Measurements from ENCODE around the gene SEMA5B. TPM values are rescaled to one million over a fixed set of nuclear protein-coding genes. Genes with fewer than 3 reads are reported as not detected.

The SEMA5B gene
- polyA plus RNA-seq, 1 of the 3 experiments (the other 2 are of a cell fraction) = 0.43 TPM

- POLR2A ChIA-PET = no interaction called here
- no peak overlapping the region for H3K4me3 ChIP-seq (ENCODE audit: low read depth in 2 of 2, low read length in 1 of 2)
- no peaks in the 10 kb centered on the region for H3K9me2 ChIP-seq
- DNase-seq = no peak
- no peaks in the 10 kb centered on the region for H3F3A ChIP-seq (replicated peaks; ENCODE audit: insufficient read depth)
- H3K79me2 ChIP-seq (ENCODE audit: insufficient read depth) = no peaks in the 10 kb centered on the region
- 82% methylated on average over 7 of the region's 7 CpGs for WGBS (ENCODE audit: low lambda C conversion rate)
- H3K36me3 ChIP-seq (replicated peaks in 1 of 2; ENCODE audit: control insufficient read depth in 1 of 2, insufficient read depth in 2 of 2, low read length in 1 of 2) = no peaks in the 10 kb centered on the region
- H3K4me1 ChIP-seq (ENCODE audit: control insufficient read depth in 1 of 2, insufficient read depth in 2 of 2, low read depth in 1 of 2, low read length in 1 of 2) = peaks cover 0 to 5% of the 10 kb centered on the region in 2 experiments; a peak in 1 of 4 replicates
- CTCF ChIA-PET = interaction anchor here (1.0 to 2.0 kb wide), 4 partner anchors 13 to 55 kb away, joined by 3 to 10 read pairs (median 4); no protein-coding TSS in a partner anchor
- H2AFZ ChIP-seq (ENCODE audit: low read depth) = no peak overlapping the region
- H3K9me3 ChIP-seq = no peaks in the 10 kb centered on the region
- H3K4me2 ChIP-seq = no peak overlapping the region
- TF ChIP-seq MEF2A (IDR thresholded peaks at IDR 0.05; ENCODE audit: borderline replicate concordance, low read depth) (no peak), ZBTB33 (IDR thresholded peaks at IDR 0.05; ENCODE audit: borderline replicate concordance, low read depth) (no peak), IRF3 (IDR thresholded peaks at IDR 0.05; ENCODE audit: low read depth, low read length) (no peak), REST (IDR thresholded peaks at IDR 0.05; ENCODE audit: low read depth, low read length) (no peak), RXRA (IDR thresholded peaks at IDR 0.05; ENCODE audit: borderline replicate concordance, low read depth) (no peak), NRF1 (IDR thresholded peaks at IDR 0.05; ENCODE audit: low read depth, low read length) (no peak), TAF1 (IDR thresholded peaks at IDR 0.05; ENCODE audit: borderline replicate concordance, low read depth, low read length) (no peak)
- no peak overlapping the region for H3K9ac ChIP-seq
- H4K20me1 ChIP-seq (ENCODE audit: insufficient read depth) = no peaks in the 10 kb centered on the region
- no peak overlapping the region for H3K27ac ChIP-seq (ENCODE audit: low read depth in 2 of 2, low read length in 1 of 2)
- H3K27me3 ChIP-seq (ENCODE audit: insufficient read depth) = peaks cover under 1% of the 10 kb centered on the region; the same call in 1 of the 2 replicates
These were observed 29.4 kb downstream of the SEMA5B start for GRCh38 chr3:122998206-122998605.

GRCh38 chr3:122996038-122996580 lies 31.5 kb downstream of the SEMA5B start:
- 0 out of 2 replicates have a peak, but pooled peaks cover 13% of the 10 kb centered on the region for H3K27me3 ChIP-seq (ENCODE audit: insufficient read depth)
- no peak overlapping the region for H3K4me2 ChIP-seq
- H2AFZ ChIP-seq (ENCODE audit: low read depth) = no peak overlapping the region
- TF ChIP-seq NFIC (IDR thresholded peaks at IDR 0.05; ENCODE audit: borderline replicate concordance) = no peak
- no peak for TF ChIP-seq ELF1 (IDR thresholded peaks at IDR 0.05)
- no peak for TF ChIP-seq REST (IDR thresholded peaks at IDR 0.05; ENCODE audit: low read depth, low read length)
- TF ChIP-seq EZH2phosphoT487 (IDR thresholded peaks at IDR 0.05; ENCODE audit: borderline replicate concordance, low read depth) = no peak
- no peak for TF ChIP-seq TCF12 (IDR thresholded peaks at IDR 0.05)
- TF ChIP-seq POLR2AphosphoS5 (IDR thresholded peaks at IDR 0.05; ENCODE audit: low read depth, low read length) = no peak
- TF ChIP-seq GABPA (IDR thresholded peaks at IDR 0.05; ENCODE audit: low read depth) = no peak
- 70% methylated on average over 11 of the region's 14 CpGs for WGBS (ENCODE audit: low lambda C conversion rate)
- CTCF ChIA-PET = interaction anchor here (0.6 to 4.4 kb wide), 7 partner anchors 11 to 53 kb away, joined by 3 to 26 read pairs (median 3); no protein-coding TSS in a partner anchor
- no peak overlapping the region for H3K9ac ChIP-seq
- H3K9me2 ChIP-seq = no peaks in the 10 kb centered on the region
- no peak overlapping the region for H3K27ac ChIP-seq (ENCODE audit: low read depth in 2 of 2, low read length in 1 of 2)
- DNase-seq = no peak
- no peaks in the 10 kb centered on the region for H4K20me1 ChIP-seq (ENCODE audit: insufficient read depth)
- no peaks in the 10 kb centered on the region for H3F3A ChIP-seq (replicated peaks; ENCODE audit: insufficient read depth)
- H3K4me3 ChIP-seq (ENCODE audit: low read depth in 2 of 2, low read length in 1 of 2) = no peak overlapping the region
- peaks cover 0 to 20% of the 10 kb centered on the region in 2 experiments; a peak in 1 of 4 replicates for H3K4me1 ChIP-seq (ENCODE audit: control insufficient read depth in 1 of 2, insufficient read depth in 2 of 2, low read depth in 1 of 2, low read length in 1 of 2)
- H3K79me2 ChIP-seq (ENCODE audit: insufficient read depth) = no peaks in the 10 kb centered on the region
- no peaks in the 10 kb centered on the region for H3K36me3 ChIP-seq (replicated peaks in 1 of 2; ENCODE audit: control insufficient read depth in 1 of 2, insufficient read depth in 2 of 2, low read length in 1 of 2)
- H3K9me3 ChIP-seq = no peaks in the 10 kb centered on the region
- POLR2A ChIA-PET = no interaction called here
